SK-N-SH treated with all-trans-retinoic acid at 6 μM for 48 hours (cell line): ENCODE data around the gene MID1.

Experiments used
- CSDC2 ChIP-seq: fragments of 250-450 bp; sonication (Bioruptor Pico); IDR thresholded peaks from 2 replicates; pipeline ENCODE4 v1.5.0; 2020; ENCODE audit warnings: mild to moderate bottlenecking, moderate library complexity
- ISL1 ChIP-seq: fragments of 250-450 bp; sonication (Bioruptor Pico); IDR thresholded peaks from 2 replicates; pipeline ENCODE4 v2.1.2; 2022; ENCODE audit warnings: mild to moderate bottlenecking, moderate library complexity
- RARB ChIP-seq: fragments of 250-450 bp; sonication (Bioruptor Pico); IDR thresholded peaks from 2 replicates; pipeline ENCODE4 v1.8.0; 2021; ENCODE audit warnings: mild to moderate bottlenecking, moderate library complexity
- TOX ChIP-seq: fragments of 250-450 bp; sonication (Bioruptor Pico); IDR thresholded peaks from 2 replicates; pipeline ENCODE4 v1.8.0; 2021; ENCODE audit warnings: mild to moderate bottlenecking, moderate library complexity, borderline replicate concordance
- TF ChIP-seq, protein P1 (sequence below): fragments of 250-450 bp; sonication (Bioruptor Pico); IDR thresholded peaks from 2 replicates; pipeline ENCODE4 v1.8.0; 2021; ENCODE audit warnings: low read depth, mild to moderate bottlenecking, moderate library complexity, borderline replicate concordance
- TF ChIP-seq, protein P2 (sequence below): fragments of 250-450 bp; sonication (Bioruptor Pico); IDR thresholded peaks from 2 replicates; pipeline ENCODE4 v1.8.0; 2020; ENCODE audit warnings: mild to moderate bottlenecking, moderate library complexity, borderline replicate concordance

DNA sequence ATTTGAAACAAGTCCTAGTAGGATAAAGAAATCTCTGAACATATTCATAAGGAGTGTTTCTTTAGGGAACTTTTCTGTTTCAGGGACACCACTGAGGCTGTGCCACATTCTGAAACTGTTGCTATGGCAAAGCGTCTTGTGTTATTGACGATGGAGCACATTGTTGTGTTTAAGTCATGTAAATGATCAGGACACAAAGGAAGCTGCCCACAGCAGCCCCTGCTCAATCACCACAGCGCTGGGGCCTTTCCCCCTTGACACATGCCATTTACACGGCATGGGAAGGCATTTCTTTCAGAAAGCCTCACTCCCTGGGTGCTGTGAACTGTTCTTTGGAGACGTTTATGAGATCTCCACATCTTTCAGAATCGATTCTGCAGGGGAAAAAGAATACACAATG lies 39.8 kb upstream of the MID1 start:
- no peak for TF ChIP-seq TOX (CRISPR knock-in tag)
- TF ChIP-seq, protein P1, sequence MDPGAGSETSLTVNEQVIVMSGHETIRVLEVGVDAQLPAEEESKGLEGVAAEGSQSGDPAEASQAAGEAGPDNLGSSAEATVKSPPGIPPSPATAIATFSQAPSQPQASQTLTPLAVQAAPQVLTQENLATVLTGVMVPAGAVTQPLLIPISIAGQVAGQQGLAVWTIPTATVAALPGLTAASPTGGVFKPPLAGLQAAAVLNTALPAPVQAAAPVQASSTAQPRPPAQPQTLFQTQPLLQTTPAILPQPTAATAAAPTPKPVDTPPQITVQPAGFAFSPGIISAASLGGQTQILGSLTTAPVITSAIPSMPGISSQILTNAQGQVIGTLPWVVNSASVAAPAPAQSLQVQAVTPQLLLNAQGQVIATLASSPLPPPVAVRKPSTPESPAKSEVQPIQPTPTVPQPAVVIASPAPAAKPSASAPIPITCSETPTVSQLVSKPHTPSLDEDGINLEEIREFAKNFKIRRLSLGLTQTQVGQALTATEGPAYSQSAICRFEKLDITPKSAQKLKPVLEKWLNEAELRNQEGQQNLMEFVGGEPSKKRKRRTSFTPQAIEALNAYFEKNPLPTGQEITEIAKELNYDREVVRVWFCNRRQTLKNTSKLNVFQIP, result no peak
- no peak for TF ChIP-seq CSDC2 (CRISPR knock-in tag)
- TF ChIP-seq, protein P2, sequence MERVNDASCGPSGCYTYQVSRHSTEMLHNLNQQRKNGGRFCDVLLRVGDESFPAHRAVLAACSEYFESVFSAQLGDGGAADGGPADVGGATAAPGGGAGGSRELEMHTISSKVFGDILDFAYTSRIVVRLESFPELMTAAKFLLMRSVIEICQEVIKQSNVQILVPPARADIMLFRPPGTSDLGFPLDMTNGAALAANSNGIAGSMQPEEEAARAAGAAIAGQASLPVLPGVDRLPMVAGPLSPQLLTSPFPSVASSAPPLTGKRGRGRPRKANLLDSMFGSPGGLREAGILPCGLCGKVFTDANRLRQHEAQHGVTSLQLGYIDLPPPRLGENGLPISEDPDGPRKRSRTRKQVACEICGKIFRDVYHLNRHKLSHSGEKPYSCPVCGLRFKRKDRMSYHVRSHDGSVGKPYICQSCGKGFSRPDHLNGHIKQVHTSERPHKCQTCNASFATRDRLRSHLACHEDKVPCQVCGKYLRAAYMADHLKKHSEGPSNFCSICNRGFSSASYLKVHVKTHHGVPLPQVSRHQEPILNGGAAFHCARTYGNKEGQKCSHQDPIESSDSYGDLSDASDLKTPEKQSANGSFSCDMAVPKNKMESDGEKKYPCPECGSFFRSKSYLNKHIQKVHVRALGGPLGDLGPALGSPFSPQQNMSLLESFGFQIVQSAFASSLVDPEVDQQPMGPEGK, result no peak
- no peak for TF ChIP-seq ISL1 (CRISPR knock-in tag)
- no peak for TF ChIP-seq RARB (CRISPR knock-in tag)
